Colon (tissue), 2 donors: Measurements from ENCODE around the gene SLC33A1.
"Not testable (repeated sequence)": the region's sequence is repeated elsewhere in the genome, so short reads cannot be mapped to it uniquely, and the experiment has no call there.

Experiments
- FAIRE-seq: peaks from 2 replicates; lab custom pipeline; 2012; peaks lifted over from hg19 to GRCh38; lab: Jason Lieb, UNC
- donor health status: control.
- donor health status: control.

The SLC33A1 gene

DNA sequence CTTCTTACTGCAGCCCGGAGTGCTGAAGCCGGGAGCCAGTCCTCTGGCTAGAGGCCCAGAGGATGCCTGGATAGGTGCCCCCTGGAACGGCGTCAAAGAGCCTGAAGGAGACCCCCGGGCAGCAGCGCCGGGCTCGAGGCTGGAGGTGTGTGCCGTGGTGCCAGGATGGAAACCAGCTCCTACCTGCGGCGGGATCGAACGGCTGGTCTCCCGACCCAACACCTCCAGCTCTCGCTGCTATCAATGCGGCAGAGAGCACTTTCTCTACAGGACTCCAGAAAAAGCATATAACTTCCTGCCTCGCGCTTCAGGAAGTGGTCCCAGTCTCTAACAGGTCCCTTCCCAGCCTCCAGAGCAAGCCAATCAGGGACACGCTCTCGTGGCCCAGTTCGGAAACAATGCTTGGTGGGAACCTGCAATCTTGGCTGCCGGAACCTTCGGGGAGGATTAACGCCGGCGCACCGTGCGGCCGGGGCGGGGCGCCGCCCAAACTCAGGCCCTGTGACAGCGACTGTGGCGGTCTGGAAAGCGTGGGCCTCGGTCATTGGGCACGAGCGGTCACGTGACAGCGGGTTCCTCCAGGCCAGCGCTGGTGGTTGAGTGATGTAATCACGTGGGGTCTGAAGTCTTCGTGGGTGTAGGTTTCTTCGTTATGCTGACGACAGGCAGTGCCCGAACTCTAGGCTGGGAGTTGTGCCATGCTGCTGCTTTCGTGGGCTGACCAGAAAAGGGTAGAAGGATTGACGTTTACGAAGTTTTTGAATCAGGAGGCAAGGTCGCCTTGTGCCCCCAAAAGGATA is at the start of gene SLC33A1:
Gene SLC33A1, minus strand, starts transcription at position 287 of the 800 bp plus-strand sequence. CDS start 430 bp downstream, outside the sequence.
- FAIRE-seq, result peak; percentile 71

DNA sequence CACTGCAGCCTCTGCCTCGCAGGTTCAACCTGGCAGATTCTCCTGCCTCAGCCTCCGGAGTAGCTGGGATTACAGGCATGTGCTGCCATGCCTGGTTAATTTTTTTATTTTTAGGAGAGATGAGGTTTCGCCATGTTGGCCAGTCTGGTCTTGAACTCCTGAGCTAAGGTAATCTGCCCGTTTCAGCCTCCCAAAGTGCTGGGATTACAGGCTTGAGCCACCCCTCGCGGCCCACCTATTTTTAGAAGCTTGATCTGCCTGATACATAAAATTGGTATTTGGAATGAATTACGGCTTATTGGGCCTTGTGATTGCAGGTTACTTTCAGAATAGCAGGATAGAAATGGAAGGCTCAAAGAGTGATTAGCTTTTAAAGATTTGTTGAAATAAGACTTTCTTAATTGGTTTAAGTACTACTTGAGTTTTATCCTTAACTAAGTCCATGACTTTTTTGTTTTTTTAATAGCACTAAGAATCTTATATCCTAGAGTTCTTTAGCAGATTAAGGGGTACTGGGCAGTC is 41.2 kb upstream of the SLC33A1 start:
- FAIRE-seq, result no peak

- no peak for FAIRE-seq
These were observed 37.1 kb upstream of the SLC33A1 start for GRCh38 chr3:155891321-155891720.

- FAIRE-seq, result no peak
These were observed 36.5 kb upstream of the SLC33A1 start for GRCh38 chr3:155890671-155891190.

DNA sequence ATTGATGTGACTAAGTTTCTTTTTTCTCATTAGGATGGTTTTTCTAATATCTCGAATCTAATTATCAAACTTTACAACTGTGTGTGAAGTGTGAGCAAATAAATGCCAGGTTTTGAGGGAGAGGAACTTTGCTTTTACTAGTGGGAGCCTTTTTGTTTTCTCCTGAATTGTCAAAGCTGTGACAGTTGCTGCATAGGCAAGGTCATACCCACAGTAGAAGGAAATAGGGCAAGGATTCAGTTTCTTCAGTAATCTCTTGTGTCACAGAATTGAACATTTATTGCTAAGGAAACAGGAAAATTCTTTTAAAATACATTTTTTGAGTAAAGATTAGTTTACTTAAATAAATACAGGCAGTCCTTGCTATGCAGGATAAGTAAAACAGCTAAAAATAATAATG is 35.7 kb upstream of the SLC33A1 start:
- FAIRE-seq, result no peak

- no peak for FAIRE-seq
These were observed 35.0 kb upstream of the SLC33A1 start for GRCh38 chr3:155889212-155889611.

DNA sequence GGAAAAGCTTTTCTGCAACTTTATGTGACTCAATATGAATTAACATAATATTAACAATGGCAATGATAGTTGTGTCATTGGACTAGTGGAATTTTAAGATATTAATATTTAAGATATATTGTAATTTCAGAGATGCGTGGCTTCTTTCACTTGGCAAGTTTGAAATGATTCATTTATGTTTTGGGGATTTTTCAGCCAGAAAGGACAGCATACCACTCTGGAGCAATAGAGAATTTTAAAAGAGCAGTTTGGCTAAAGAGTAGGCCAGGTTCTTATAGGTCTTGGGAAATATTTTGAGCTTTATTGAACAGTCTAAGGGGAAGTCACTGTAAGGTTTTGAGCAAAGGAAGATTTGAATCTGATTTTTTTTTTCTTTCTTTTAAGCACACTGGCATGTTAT is 32.7 kb upstream of the SLC33A1 start:
- no peak for FAIRE-seq

DNA sequence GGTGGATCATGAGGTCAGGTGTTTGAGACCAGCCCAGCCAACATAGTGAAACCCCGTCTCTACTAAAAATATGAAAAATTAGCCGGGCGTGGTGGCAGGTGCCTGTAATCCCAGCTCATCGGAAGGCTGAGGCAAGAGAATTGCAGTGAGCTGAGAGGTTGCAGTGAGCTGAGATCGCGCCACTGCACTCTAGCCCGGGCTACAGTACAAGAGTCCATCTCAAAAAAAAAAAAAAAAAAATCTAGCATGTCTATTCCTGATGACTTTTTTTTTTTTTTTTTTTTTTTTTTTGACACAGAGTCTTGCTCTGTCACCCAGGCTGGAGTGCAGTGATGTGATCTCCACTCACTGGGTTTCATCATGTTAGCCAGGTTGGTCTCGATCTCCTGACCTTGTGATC is 32.1 kb upstream of the SLC33A1 start:
- not testable (repeated sequence) for FAIRE-seq

DNA sequence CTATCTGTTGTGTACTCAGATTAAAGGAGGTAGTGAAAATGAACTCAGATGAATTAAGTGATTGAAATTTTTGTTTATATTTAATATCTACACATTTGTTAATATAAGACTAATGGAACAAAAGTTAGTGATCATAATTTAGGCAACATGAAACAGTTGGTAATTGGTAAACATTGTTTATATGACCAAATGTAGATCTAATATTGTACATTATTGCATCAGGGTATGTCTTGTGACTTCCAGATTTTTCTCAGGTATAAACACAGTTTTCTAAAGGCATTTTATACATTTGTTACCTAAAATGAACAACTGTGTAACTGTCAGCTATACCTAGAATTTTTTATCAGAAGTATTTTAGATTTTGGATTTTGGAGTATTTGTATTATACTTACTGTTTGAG is 31.1 kb upstream of the SLC33A1 start:
- FAIRE-seq, result no peak

DNA sequence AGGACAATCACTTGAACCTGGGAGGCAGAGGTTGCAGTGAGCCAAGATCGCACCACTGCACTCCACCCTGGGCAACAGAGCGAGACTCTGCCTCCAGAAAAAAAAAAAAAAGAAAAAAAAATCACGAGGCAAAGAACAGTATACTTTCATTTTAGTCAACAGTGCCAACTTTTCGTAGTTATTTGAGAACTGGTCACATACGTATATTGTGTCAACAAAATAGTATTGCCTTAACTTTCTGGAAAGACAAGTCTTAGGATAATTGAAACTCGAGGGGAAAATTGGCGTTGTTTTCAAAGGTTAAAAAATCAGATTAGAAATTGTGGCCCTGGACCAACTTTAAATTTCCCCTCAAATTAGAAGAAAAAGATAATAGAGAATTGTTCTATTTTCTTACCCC is 30.1 kb upstream of the SLC33A1 start:
- no peak for FAIRE-seq

GRCh38 chr3:155880286-155880685 is 26.1 kb upstream of the SLC33A1 start:
- no peak for FAIRE-seq

- FAIRE-seq, result no peak
These were observed 22.3 kb upstream of the SLC33A1 start for GRCh38 chr3:155876503-155876902.

- no peak for FAIRE-seq
These were observed 21.8 kb upstream of the SLC33A1 start for GRCh38 chr3:155876037-155876436.

DNA sequence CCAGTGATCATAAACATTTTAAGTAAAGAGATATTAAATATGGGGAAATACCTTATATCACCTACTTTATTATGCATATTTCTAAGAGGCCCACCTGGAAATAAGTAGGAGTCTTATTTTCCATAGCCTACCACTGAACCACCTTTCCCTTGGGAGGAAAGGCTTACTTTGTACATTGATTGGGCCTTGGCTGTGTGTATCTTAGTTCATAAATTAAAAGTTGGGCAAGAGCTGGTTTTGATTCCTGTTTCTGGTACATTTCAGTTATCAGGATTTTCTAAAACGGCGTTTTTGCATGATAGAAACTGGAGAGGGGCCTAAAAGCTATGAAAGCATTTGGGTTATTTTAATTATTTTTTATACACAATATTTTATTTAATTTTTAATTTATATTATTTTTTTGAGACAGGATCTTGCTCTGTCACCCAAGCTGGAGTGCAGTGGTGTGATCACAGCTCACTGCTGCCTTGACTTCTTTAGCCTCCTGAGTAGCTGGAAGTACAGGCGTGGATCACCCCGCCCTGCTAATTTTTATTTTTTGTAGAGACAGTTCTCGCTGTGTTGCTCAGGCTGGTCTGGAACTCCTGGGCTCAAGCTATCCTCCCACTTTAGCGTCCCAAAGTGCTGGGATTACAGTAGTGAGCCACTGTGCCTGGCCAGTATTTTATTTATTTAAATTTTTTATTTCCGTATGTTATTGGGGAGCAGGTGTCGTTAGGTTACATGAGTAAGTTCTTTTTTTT is 18.8 kb upstream of the SLC33A1 start:
- FAIRE-seq, result no peak

GRCh38 chr3:155871746-155872158 is 17.5 kb upstream of the SLC33A1 start:
- FAIRE-seq, result no peak

GRCh38 chr3:155870945-155871745 is 16.9 kb upstream of the SLC33A1 start:
- FAIRE-seq, result no peak

GRCh38 chr3:155870133-155870944 is 16.1 kb upstream of the SLC33A1 start, which contains the start of gene GMPS:
Gene GMPS, plus strand, starts transcription at chr3:155870650. Its CDS starts 221 bp downstream, at chr3:155870871.
- FAIRE-seq, result no peak

- no peak for FAIRE-seq
These were observed 15.5 kb upstream of the SLC33A1 start for GRCh38 chr3:155869691-155870090.

DNA sequence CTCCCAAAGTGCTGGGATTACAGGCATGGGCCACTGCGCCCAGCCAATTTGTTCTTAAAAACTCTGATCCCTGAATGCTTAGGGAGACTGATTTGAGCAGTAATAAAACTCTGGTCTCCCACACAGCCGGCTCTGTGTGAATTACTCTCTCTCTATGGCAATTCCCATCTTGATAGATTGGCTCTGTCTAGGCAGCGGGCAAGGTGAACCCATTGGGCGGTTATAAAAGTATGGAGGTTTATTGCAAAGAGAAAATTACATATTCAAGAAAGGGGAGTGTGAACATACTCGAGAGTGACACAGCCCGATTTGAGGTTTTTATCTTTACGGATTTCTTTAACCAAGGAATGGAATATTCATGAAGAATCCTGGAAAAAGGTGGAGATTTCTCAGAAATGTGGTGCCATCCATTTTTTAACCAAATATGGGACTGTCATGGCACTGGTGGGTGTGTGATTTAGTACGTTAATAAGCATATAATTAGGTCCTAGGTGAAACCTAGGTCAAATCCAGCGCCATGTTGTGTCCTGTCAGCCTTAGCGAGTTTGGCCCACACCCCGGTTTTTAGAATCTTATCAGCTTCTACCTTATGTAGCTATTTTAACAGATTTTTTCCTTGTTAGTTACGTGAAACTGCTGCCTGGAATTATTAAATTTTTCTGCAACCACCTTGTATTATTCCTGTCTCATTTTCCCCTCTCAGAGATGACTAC is 9.0 kb upstream of the SLC33A1 start:
- no peak for FAIRE-seq

GRCh38 chr3:155862290-155862982 is 8.2 kb upstream of the SLC33A1 start:
- FAIRE-seq, result not testable (repeated sequence)
